Neural cell (in vitro differentiated cells): Measurements from ENCODE around the gene SELENOH. TPM values are rescaled to one million over a fixed set of nuclear protein-coding genes. Genes with fewer than 3 reads are reported as not detected.

Experiments used
- H2AFZ ChIP-seq: fragments of 200-600, 300-800 bp; sonication (generic), shearing (Covaris generic); 2 replicates; pipeline ENCODE4 v1.6.0; 2014; ENCODE audit warnings: low read depth, mild to moderate bottlenecking, antibody characterized with exemption, low read length, moderate library complexity
- H3F3A ChIP-seq: fragments of 200-600 bp; shearing (Covaris generic); 2 replicates; pipeline ENCODE4 v1.6.1; 2016; ENCODE audit warnings: mild to moderate bottlenecking, moderate library complexity, mixed read lengths, antibody characterized with exemption, low read length; ENCODE audit not compliant: insufficient read depth, poor library complexity, severe bottlenecking
- H3K27ac ChIP-seq: fragments of 200-600, 300-800 bp; sonication (generic), shearing (Covaris generic); 2 replicates; pipeline ENCODE4 v1.5.1; 2014; ENCODE audit warnings: mild to moderate bottlenecking, low read length, moderate library complexity
- H3K27me3 ChIP-seq: fragments of 300-800, 200-600 bp; sonication (generic), shearing (Covaris generic); 2 replicates; pipeline ENCODE4 v1.6.0; 2014; ENCODE audit warnings: mild to moderate bottlenecking, low read depth, low read length, moderate library complexity; ENCODE audit not compliant: insufficient read depth
- H3K36me3 ChIP-seq: fragments of 300-800, 200-600 bp; sonication (generic), shearing (Covaris generic); 2 replicates; pipeline ENCODE4 v1.5.1; 2014; ENCODE audit warnings: mild to moderate bottlenecking, antibody characterized with exemption, low read length, moderate library complexity; ENCODE audit not compliant: insufficient read depth
- H3K4me2 ChIP-seq: fragments of 300-800, 200-600 bp; sonication (generic), shearing (Covaris generic); 2 replicates; pipeline ENCODE4 v1.6.0; 2014; ENCODE audit warnings: mild to moderate bottlenecking, low read length
- H3K4me3 ChIP-seq: fragments of 300-800, 200-600 bp; sonication (generic), shearing (Covaris generic); 2 replicates; pipeline ENCODE4 v1.5.1; 2014; ENCODE audit warnings: mild to moderate bottlenecking, low read length, moderate library complexity
- H3K79me2 ChIP-seq: fragments of 200-600 bp; shearing (Covaris generic); replicated peaks from 2 replicates; pipeline ENCODE4 v1.6.0; 2014; ENCODE audit warnings: mild to moderate bottlenecking, low read length, moderate library complexity; ENCODE audit not compliant: insufficient read depth
- H3K9ac ChIP-seq: fragments of 300-800, 200-600 bp; sonication (generic), shearing (Covaris generic); 2 replicates; pipeline ENCODE4 v1.6.1; 2016; ENCODE audit warnings: mild to moderate bottlenecking, low read length, mixed read lengths
- H3K9me2 ChIP-seq: fragments of 200-600 bp; shearing (Covaris generic); 2 replicates; pipeline ENCODE4 v1.6.1; 2016; ENCODE audit warnings: mild to moderate bottlenecking, low read length, mixed read lengths; ENCODE audit not compliant: insufficient read depth
- H3K9me3 ChIP-seq: fragments of 200-600, 300-800 bp; sonication (generic), shearing (Covaris generic); 2 replicates; pipeline ENCODE4 v1.6.1; 2016; ENCODE audit warnings: mild to moderate bottlenecking, mixed run types, low read length, moderate library complexity, mixed read lengths
- H4K20me1 ChIP-seq: fragments of 200-600 bp; shearing (Covaris generic); 2 replicates; pipeline ENCODE4 v1.6.1; 2016; ENCODE audit warnings: mild to moderate bottlenecking, mixed run types; ENCODE audit not compliant: insufficient read depth
- EP300 ChIP-seq: fragments of 450-650 bp; conservative IDR thresholded peaks from 2 replicates; pipeline ENCODE4 v1.6.1; 2014; ENCODE audit warnings: antibody characterized with exemption, mild to moderate bottlenecking, moderate library complexity; ENCODE audit not compliant: poor library complexity, severe bottlenecking
- EZH2 ChIP-seq: fragments of 200-600, 300-800 bp; shearing (Covaris generic), sonication (generic); IDR thresholded peaks from 2 replicates; pipeline ENCODE4 v1.6.1; 2014; ENCODE audit warnings: antibody characterized with exemption, low read length, borderline replicate concordance, mild to moderate bottlenecking; ENCODE audit not compliant: insufficient read depth, poor library complexity, severe bottlenecking
- MXI1 ChIP-seq: fragments of 450-650 bp; conservative IDR thresholded peaks from 2 replicates; pipeline ENCODE4 v1.6.1; 2014; ENCODE audit warnings: antibody characterized with exemption, mild to moderate bottlenecking; ENCODE audit not compliant: poor library complexity, severe bottlenecking
- POLR2AphosphoS5 ChIP-seq: IDR thresholded peaks from 2 replicates; pipeline ENCODE4 v1.6.1; 2012
- RAD21 ChIP-seq: fragments of 450-650 bp; conservative IDR thresholded peaks from 2 replicates; pipeline ENCODE4 v1.6.1; 2014; ENCODE audit warnings: antibody characterized with exemption, mild to moderate bottlenecking, moderate library complexity
- REST ChIP-seq: IDR thresholded peaks from 2 replicates; pipeline ENCODE4 v1.6.1; 2012; ENCODE audit warnings: borderline replicate concordance
- SMC3 ChIP-seq: fragments of 450-650 bp; conservative IDR thresholded peaks from 2 replicates; pipeline ENCODE4 v1.6.1; 2014; ENCODE audit warnings: antibody characterized with exemption, mild to moderate bottlenecking, moderate library complexity; ENCODE audit not compliant: poor library complexity
- TAF1 ChIP-seq: IDR thresholded peaks from 2 replicates; pipeline ENCODE4 v1.6.1; 2012; ENCODE audit warnings: low read depth
- polyA plus RNA-seq: library from polyadenylated mRNA; depleted of rRNA; stranded (reverse); fragments of >200 nt; gene quantifications from 2 replicates; pipeline ENCODE4 v1.2.3, GENCODE V29; 2014
- TF ChIP-seq, protein P1 (sequence below): fragments of 450-650 bp; IDR thresholded peaks from 2 replicates; pipeline ENCODE4 v1.5.1; 2014; ENCODE audit warnings: antibody characterized with exemption, mild to moderate bottlenecking, moderate library complexity; ENCODE audit not compliant: poor library complexity, severe bottlenecking

Gene SELENOH
- polyA plus RNA-seq, 1 donor from 2014 or later = 546 TPM

- TF ChIP-seq POLR2AphosphoS5 (no peak), TAF1 (no peak), RAD21 (peak; percentile 23), SMC3 (peak; percentile 53), EP300 (no peak), REST (no peak), EZH2 (no peak), MXI1 (no peak)
- TF ChIP-seq, protein P1, sequence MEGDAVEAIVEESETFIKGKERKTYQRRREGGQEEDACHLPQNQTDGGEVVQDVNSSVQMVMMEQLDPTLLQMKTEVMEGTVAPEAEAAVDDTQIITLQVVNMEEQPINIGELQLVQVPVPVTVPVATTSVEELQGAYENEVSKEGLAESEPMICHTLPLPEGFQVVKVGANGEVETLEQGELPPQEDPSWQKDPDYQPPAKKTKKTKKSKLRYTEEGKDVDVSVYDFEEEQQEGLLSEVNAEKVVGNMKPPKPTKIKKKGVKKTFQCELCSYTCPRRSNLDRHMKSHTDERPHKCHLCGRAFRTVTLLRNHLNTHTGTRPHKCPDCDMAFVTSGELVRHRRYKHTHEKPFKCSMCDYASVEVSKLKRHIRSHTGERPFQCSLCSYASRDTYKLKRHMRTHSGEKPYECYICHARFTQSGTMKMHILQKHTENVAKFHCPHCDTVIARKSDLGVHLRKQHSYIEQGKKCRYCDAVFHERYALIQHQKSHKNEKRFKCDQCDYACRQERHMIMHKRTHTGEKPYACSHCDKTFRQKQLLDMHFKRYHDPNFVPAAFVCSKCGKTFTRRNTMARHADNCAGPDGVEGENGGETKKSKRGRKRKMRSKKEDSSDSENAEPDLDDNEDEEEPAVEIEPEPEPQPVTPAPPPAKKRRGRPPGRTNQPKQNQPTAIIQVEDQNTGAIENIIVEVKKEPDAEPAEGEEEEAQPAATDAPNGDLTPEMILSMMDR = peak; percentile 45
- Histone ChIP-seq H3K9ac (no peak within 1 kb of the TSS), H4K20me1 (no peaks in the 10 kb centered on the region), H3K27me3 (no peaks in the 10 kb centered on the region), H2AFZ (no peak within 1 kb of the TSS), H3K27ac (no peak within 1 kb of the TSS), H3K79me2 (no peaks in the 10 kb centered on the region), H3K4me3 (no peak within 1 kb of the TSS), H3K9me3 (no peaks in the 10 kb centered on the region), H3F3A (no peaks in the 10 kb centered on the region), H3K4me2 (no peak within 1 kb of the TSS), H3K36me3 (peaks cover 3% of the 10 kb centered on the region), H3K9me2 (no peaks in the 10 kb centered on the region)
Measured at GRCh38 chr11:57751676-57752253, 10.5 kb downstream of the SELENOH start, which contains the start of gene BTBD18. BTBD18 (minus strand) TSS chr11:57751819; CDS start chr11:57751188, 631 bp downstream.

GRCh38 chr11:57752954-57753353, 11.7 kb downstream of the SELENOH start:
- Histone ChIP-seq H3K9me2 (no peaks in the 10 kb centered on the region), H3K4me2 (no peak overlapping the region), H3K4me3 (no peak overlapping the region), H3K36me3 (peaks cover 3% of the 10 kb centered on the region), H4K20me1 (no peaks in the 10 kb centered on the region), H3K9me3 (no peaks in the 10 kb centered on the region), H3K9ac (no peak overlapping the region), H3K27me3 (no peaks in the 10 kb centered on the region), H3F3A (no peaks in the 10 kb centered on the region), H3K27ac (no peak overlapping the region), H3K79me2 (no peaks in the 10 kb centered on the region), H2AFZ (no peak overlapping the region)
- TF ChIP-seq, protein P1 = no peak
- TF ChIP-seq POLR2AphosphoS5 = no peak
- TF ChIP-seq TAF1 = no peak
- no peak for TF ChIP-seq REST
- TF ChIP-seq SMC3 = no peak
- no peak for TF ChIP-seq MXI1
- TF ChIP-seq RAD21 = no peak
- no peak for TF ChIP-seq EZH2
- no peak for TF ChIP-seq EP300
